HG02884 (cell line): ENCODE results near the gene SGMS1.
A peak's percentile ranks its signal among the peaks of the same experiment; 100 is the strongest.
"Not testable (repeated sequence)": the region's sequence is repeated elsewhere in the genome, so short reads cannot be mapped to it uniquely, and the experiment has no call there.

Source experiments
- ATAC-seq: cut with Tn5 transposase; IDR thresholded peaks from one replicate; pipeline ENCODE4 v1.9.1; 2021; ENCODE audit warnings: mild to moderate bottlenecking, moderate library complexity; ENCODE audit not compliant: unreplicated experiment

SGMS1 gene

GRCh38 chr10:50286996-50287803 is 336.6 kb downstream of the SGMS1 start:
- ATAC-seq, result no peak

GRCh38 chr10:50286517-50286916 is 337.2 kb downstream of the SGMS1 start:
- ATAC-seq, result no peak

- no peak for ATAC-seq
Measured at GRCh38 chr10:50281967-50282522, 341.7 kb downstream of the SGMS1 start.

DNA sequence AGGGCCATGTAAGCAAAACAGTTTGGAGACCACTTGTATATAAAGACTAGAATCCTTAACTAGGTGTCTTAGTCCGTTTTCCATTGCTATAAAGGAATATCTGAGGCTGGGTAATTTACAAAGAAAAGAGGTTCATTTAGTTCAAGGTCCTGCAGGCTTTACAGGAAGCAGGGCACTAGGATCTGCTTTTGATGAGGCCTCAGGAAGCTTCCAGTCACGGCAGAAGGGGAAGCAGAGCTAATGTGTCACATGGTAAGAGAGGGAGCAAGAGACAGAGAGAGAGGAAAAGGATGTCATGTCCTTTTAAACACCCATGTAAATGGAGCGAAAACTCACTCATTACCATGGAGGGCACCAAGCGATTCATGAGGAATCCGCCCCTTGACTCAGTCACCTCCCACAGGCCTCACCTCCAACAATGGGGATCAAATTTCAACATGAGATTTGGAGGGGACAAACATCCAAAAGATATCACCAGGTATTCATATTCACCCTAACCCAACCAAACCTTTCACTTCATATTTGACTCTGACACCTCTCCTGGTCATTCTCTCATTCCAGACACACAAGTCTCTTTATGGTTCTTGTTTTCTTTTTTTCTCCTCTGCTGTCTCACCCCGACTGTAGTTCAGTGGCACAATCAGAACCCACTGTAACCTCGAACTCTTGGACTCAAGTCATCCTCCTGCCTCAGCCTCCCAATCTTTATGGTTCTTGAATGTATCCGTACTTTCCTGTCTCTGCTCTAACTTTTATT is 342.4 kb downstream of the SGMS1 start:
- ATAC-seq, result no peak

- ATAC-seq, result no peak
Measured at GRCh38 chr10:50280049-50280841, 343.5 kb downstream of the SGMS1 start.

DNA sequence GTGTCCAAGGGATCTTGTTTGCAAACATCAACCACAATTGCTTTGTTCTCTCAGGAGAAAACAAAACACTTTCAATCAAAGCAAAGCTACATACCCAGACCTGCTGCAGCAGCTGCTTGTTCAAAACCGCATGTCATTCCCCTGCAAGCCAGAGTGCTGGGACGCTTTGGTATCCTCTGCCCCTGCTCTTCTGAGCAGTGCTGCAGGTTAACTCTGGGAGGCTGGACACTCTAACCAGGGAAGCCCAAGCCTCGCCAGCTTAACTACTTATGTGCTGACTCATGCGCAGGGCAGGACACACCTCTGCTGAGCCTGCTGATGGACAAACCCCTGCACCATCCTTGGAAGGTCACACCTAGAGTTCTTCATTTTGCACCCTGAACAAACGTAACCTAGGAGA is 344.3 kb downstream of the SGMS1 start:
- ATAC-seq, result no peak

DNA sequence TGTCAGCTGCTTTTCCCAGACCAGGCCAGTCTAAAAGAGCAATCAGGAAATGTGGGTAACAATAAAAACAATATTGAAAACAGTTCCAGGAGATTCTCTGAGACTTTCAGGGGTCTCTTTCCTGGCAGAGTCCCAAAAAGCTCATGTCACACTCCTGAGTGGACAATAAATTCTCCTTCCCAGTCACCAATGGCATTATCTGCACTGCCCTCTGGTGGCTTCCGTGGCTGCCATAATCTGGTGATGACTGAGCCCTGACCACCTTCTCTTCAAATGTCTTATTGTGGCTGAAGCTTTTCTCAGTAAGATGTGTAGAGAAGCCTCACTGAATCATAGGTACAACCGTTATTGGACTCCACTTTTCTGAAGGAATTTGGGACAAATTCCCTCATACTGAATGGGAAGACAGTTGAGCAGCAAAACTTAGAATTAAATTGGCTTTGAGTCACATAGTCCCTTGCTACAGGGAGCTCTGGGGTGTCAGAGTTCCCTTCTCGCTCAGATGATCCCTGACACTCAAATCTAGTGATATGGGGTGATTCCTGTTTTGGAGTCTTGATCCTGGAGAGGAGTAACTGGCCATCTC is 348.0 kb downstream of the SGMS1 start:
- ATAC-seq, result peak; percentile 75

DNA sequence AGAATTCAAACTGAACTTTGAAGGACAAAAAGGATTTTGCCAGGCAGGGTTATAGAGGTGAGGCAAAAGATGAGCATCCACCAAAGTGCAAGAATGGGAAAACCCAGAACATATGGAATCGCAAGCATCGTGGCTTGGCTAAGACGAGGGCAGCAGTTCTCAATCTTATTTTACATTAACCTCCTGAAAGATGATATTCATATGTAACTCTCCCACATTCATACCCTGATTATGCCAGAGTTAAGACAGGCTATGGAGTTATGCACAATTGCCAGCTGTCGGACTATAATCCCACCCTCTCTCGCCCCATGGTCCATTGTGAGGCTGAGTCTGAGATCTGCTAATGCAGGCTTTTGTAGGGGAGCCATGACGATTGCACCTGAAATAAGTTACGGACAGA is 351.2 kb downstream of the SGMS1 start:
- ATAC-seq, result no peak

GRCh38 chr10:50271564-50272250 is 352.0 kb downstream of the SGMS1 start:
- ATAC-seq, result no peak

GRCh38 chr10:50267877-50268276 is 355.9 kb downstream of the SGMS1 start:
- not testable (repeated sequence) for ATAC-seq

DNA sequence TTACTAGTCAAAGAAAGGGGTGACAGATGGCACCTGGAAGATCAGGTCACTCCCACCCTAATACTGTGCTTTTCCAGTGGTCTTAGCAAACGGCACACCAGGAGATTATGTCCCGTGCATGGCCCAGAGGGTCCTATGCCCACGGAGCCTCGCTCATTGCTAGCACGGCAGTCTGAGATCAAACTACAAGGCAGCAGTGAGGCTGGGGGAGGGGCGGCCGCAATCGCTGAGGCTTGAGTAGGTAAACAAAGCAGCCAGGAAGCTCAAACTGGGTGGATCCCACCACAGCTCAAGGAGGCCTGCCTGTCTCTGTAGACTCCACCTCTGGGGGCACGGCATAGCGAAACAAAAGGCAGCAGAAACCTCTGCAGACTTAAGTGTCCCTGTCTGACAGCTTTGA is 361.1 kb downstream of the SGMS1 start:
- ATAC-seq, result not testable (repeated sequence)

DNA sequence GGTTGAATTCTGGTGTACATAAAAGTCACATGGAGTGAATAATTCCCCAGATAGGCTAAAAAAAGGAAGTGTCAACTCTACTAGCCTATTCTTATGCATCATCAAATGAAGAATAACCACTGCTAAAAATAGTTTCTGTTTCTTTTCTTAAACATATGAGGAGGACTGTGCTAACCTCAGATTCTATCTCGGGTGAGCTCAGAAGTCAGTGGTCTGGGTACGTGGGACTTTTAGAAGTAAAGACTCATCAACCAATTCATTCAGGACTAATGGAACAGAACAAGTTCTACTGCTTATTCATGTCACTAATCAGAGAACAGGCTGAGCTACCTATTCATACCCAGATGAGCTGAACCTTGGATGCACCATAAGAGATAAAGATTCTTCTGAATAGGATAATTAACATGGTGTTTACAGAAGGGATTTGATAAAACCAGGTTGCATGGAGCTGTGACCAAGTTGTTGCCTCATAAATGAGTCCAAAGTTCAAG is 362.9 kb downstream of the SGMS1 start:
- peak; percentile 98 for ATAC-seq
